GM18502 (cell line): ENCODE data around the gene RASGRP2.

Experiments used
- ATAC-seq: cut with Tn5 transposase; IDR thresholded peaks from one replicate; pipeline ENCODE4 v1.9.1; 2021; ENCODE audit warnings: mild to moderate bottlenecking; ENCODE audit not compliant: unreplicated experiment, poor library complexity

Gene RASGRP2

GRCh38 chr11:64772303-64773018, 28.5 kb upstream of the RASGRP2 start:
- no peak for ATAC-seq

- ATAC-seq, result no peak
Measured at GRCh38 chr11:64771861-64772260, 27.9 kb upstream of the RASGRP2 start.

GRCh38 chr11:64770120-64770519, 26.2 kb upstream of the RASGRP2 start:
- no peak for ATAC-seq

GRCh38 chr11:64769283-64769682, 25.3 kb upstream of the RASGRP2 start:
- no peak for ATAC-seq

- no peak for ATAC-seq
Measured at GRCh38 chr11:64768300-64768694, 24.4 kb upstream of the RASGRP2 start.

GRCh38 chr11:64767344-64768299, 23.7 kb upstream of the RASGRP2 start:
- ATAC-seq, result no peak

- ATAC-seq, result no peak
Measured at GRCh38 chr11:64766881-64767280, 22.9 kb upstream of the RASGRP2 start.

- no peak for ATAC-seq
Measured at GRCh38 chr11:64765851-64766665, 22.1 kb upstream of the RASGRP2 start.

GRCh38 chr11:64765291-64765850, 21.4 kb upstream of the RASGRP2 start:
- no peak for ATAC-seq

GRCh38 chr11:64764753-64765152, 20.8 kb upstream of the RASGRP2 start:
- no peak for ATAC-seq

- no peak for ATAC-seq
Measured at GRCh38 chr11:64764040-64764611, 20.2 kb upstream of the RASGRP2 start.

GRCh38 chr11:64763526-64764039, 19.6 kb upstream of the RASGRP2 start:
- ATAC-seq, result no peak

- no peak for ATAC-seq
Measured at GRCh38 chr11:64762674-64763525, 19.0 kb upstream of the RASGRP2 start.

- no peak for ATAC-seq
Measured at GRCh38 chr11:64762277-64762673, 18.3 kb upstream of the RASGRP2 start.

- no peak for ATAC-seq
Measured at GRCh38 chr11:64760759-64761420, 16.9 kb upstream of the RASGRP2 start.

- ATAC-seq, result no peak
Measured at GRCh38 chr11:64759722-64760719, 16.1 kb upstream of the RASGRP2 start, which contains the start of gene PYGM. Gene PYGM (minus strand): TSS chr11:64759974. CDS start chr11:64759898, 76 bp downstream.

GRCh38 chr11:64759131-64759721, 15.3 kb upstream of the RASGRP2 start:
- no peak for ATAC-seq
